Smooth muscle cell (in vitro differentiated cells): ENCODE results near the gene LRP2. TPM values are rescaled to one million over a fixed set of nuclear protein-coding genes. Genes with fewer than 3 reads are reported as not detected.
"Not testable (repeated sequence)": the region's sequence is repeated elsewhere in the genome, so short reads cannot be mapped to it uniquely, and the experiment has no call there.

Experiments
- DNase-seq: peaks from one replicate; lab custom pipeline; 2025; ENCODE audit not compliant: unreplicated experiment; lab: John Stamatoyannopoulos, UW
- H2AFZ ChIP-seq: fragments of 200-600 bp; sonication (generic); 2 replicates; pipeline ENCODE4 v1.6.0; 2016; ENCODE audit warnings: antibody characterized with exemption, low read depth, mild to moderate bottlenecking
- H3F3A ChIP-seq: fragments of 200-600 bp; sonication (generic); 2 replicates; pipeline ENCODE4 v1.6.0; 2017; ENCODE audit warnings: antibody characterized with exemption, low read depth
- H3K27ac ChIP-seq: fragments of 200-600 bp; sonication (generic); 2 replicates; pipeline ENCODE4 v1.5.1; 2016; ENCODE audit warnings: low read depth, mild to moderate bottlenecking
- H3K27me3 ChIP-seq: fragments of 200-600 bp; sonication (generic); 2 replicates; pipeline ENCODE4 v1.6.1; 2016; ENCODE audit warnings: low read depth, mild to moderate bottlenecking
- H3K36me3 ChIP-seq: fragments of 200-600 bp; sonication (generic); 2 replicates; pipeline ENCODE4 v1.5.1; 2016; ENCODE audit warnings: low read depth
- H3K4me1 ChIP-seq: fragments of 200-600 bp; sonication (generic); 2 replicates; pipeline ENCODE4 v1.5.1; 2016; ENCODE audit warnings: low read depth
- H3K4me2 ChIP-seq: fragments of 200-600 bp; sonication (generic); 2 replicates; pipeline ENCODE4 v1.6.0; 2016; ENCODE audit warnings: mild to moderate bottlenecking
- H3K4me3 ChIP-seq: fragments of 200-600 bp; sonication (generic); 2 replicates; pipeline ENCODE4 v1.5.1; 2016; ENCODE audit warnings: mild to moderate bottlenecking
- H3K79me2 ChIP-seq: fragments of 200-600 bp; sonication (generic); 2 replicates; pipeline ENCODE4 v1.6.0; 2016; ENCODE audit warnings: low read depth, mild to moderate bottlenecking
- H3K9ac ChIP-seq: fragments of 200-600 bp; sonication (generic); 2 replicates; pipeline ENCODE4 v1.6.0; 2016; ENCODE audit warnings: low read depth
- H3K9me3 ChIP-seq: fragments of 200-600 bp; sonication (generic); replicated peaks from 2 replicates; pipeline ENCODE4 v1.5.1; 2016; ENCODE audit warnings: low read depth
- H4K20me1 ChIP-seq: fragments of 200-600 bp; sonication (generic); 2 replicates; pipeline ENCODE4 v1.6.0; 2016; ENCODE audit warnings: low read depth
- CTCF ChIP-seq: fragments of 200-600 bp; sonication (generic); IDR thresholded peaks from 2 replicates; pipeline ENCODE4 v1.5.1; 2017; ENCODE audit warnings: borderline replicate concordance, mild to moderate bottlenecking, antibody characterized with exemption; ENCODE audit not compliant: insufficient read depth, poor library complexity, severe bottlenecking
- WGBS: methylation state at CpG from one replicate; pipeline ENCODE4 v1.1.7; 2016; ENCODE audit warnings: low lambda C conversion rate; 5-methylcytosine and 5-hydroxymethylcytosine counted together
- polyA plus RNA-seq: library from polyadenylated mRNA; unstranded; fragments of >200 nt; fragmentation: Nextera tagmentation; extraction: Ambion mirVana; gene quantifications from 2 replicates; pipeline ENCODE4 v1.2.1, GENCODE V29; 2016
- total RNA-seq: library from RNA; depleted of rRNA; stranded (reverse); fragments of >200 nt; gene quantifications from 2 replicates; pipeline ENCODE4 v1.2.3, GENCODE V29; 2014

LRP2 gene
- total and polyA plus RNA-seq, 2 experiments from 2014 or later: 2.7 TPM; not detected in 1

- H3K9ac ChIP-seq: no peak overlapping the region
- peaks cover 50% of the 10 kb centered on the region for H3K27me3 ChIP-seq
- no peak overlapping the region for H3K4me2 ChIP-seq
- 91% methylated on average over 8 of the region's 8 CpGs for WGBS
- H3K4me3 ChIP-seq: no peak overlapping the region
- no peak overlapping the region for H3K27ac ChIP-seq
- no peaks in the 10 kb centered on the region for H3K36me3 ChIP-seq
- no peak for DNase-seq
- no peaks in the 10 kb centered on the region for H3K9me3 ChIP-seq
- H3F3A ChIP-seq: peaks cover 6% of the 10 kb centered on the region
- H3K79me2 ChIP-seq: no peaks in the 10 kb centered on the region
- TF ChIP-seq CTCF: no peak
- H2AFZ ChIP-seq: no peak overlapping the region
- H4K20me1 ChIP-seq: no peaks in the 10 kb centered on the region
- peaks cover 2% of the 10 kb centered on the region for H3K4me1 ChIP-seq
Measured at GRCh38 chr2:169329688-169330554, 32.4 kb downstream of the LRP2 start.

- H3K4me2 ChIP-seq: no peak overlapping the region
- peaks cover 45% of the 10 kb centered on the region for H3K27me3 ChIP-seq
- no peaks in the 10 kb centered on the region for H3K36me3 ChIP-seq
- no peaks in the 10 kb centered on the region for H3K9me3 ChIP-seq
- peaks cover 6% of the 10 kb centered on the region for H3F3A ChIP-seq
- H4K20me1 ChIP-seq: no peaks in the 10 kb centered on the region
- peaks cover 9% of the 10 kb centered on the region for H3K4me1 ChIP-seq
- H3K4me3 ChIP-seq: no peak overlapping the region
- H3K9ac ChIP-seq: no peak overlapping the region
- TF ChIP-seq CTCF: no peak
- 98% methylated on average over 3 of the region's 3 CpGs for WGBS
- no peak for DNase-seq
- no peaks in the 10 kb centered on the region for H3K79me2 ChIP-seq
- H3K27ac ChIP-seq: no peak overlapping the region
- H2AFZ ChIP-seq: no peak overlapping the region
Measured at GRCh38 chr2:169328785-169329184, 33.5 kb downstream of the LRP2 start.

GRCh38 chr2:169327837-169328236, 34.5 kb downstream of the LRP2 start:
- Histone ChIP-seq H3K27me3 (peaks cover 46% of the 10 kb centered on the region), H3K4me1 (peaks cover 13% of the 10 kb centered on the region)
- not testable (repeated sequence) for H4K20me1 ChIP-seq, DNase-seq, H2AFZ ChIP-seq, H3K4me2 ChIP-seq, H3K27ac ChIP-seq, H3K9ac ChIP-seq, H3F3A ChIP-seq, H3K36me3 ChIP-seq, H3K79me2 ChIP-seq, H3K9me3 ChIP-seq, H3K4me3 ChIP-seq
- no CpG with 5 or more reads among the region's 33 CpGs for WGBS

GRCh38 chr2:169325886-169326285, 36.4 kb downstream of the LRP2 start:
- H3K9me3 ChIP-seq: not testable (repeated sequence)

More at GRCh38 chr2:169325886-169326285, 36.4 kb downstream of the LRP2 start:
- H4K20me1 ChIP-seq, DNase-seq, H2AFZ ChIP-seq, H3K79me2 ChIP-seq, H3K27ac ChIP-seq, H3F3A ChIP-seq, H3K36me3 ChIP-seq, H3K4me3 ChIP-seq, H3K9ac ChIP-seq, H3K4me2 ChIP-seq: not testable (repeated sequence)
- H3K4me1 ChIP-seq: peaks cover 13% of the 10 kb centered on the region
- peaks cover 48% of the 10 kb centered on the region for H3K27me3 ChIP-seq
- no CpG with 5 or more reads among the region's 4 CpGs for WGBS
